Bronchial epithelial cell (primary cell): ENCODE results near the gene E2F1. TPM values are rescaled to one million over a fixed set of nuclear protein-coding genes. Genes with fewer than 3 reads are reported as not detected.

Source experiments
- DNase-seq: peaks from one replicate; pipeline ENCODE4 v3.0.0-alpha.2; 2010; ENCODE audit warnings: low read depth
- FAIRE-seq: peaks from 2 replicates; lab custom pipeline; 2011; peaks lifted over from hg19 to GRCh38; lab: Jason Lieb, UNC
- H3K27me3 ChIP-seq: 2 replicates; pipeline ENCODE4 v1.5.1; 2011; ENCODE audit warnings: low read length; ENCODE audit not compliant: control insufficient read depth, insufficient read depth
- H3K36me3 ChIP-seq: 2 replicates; pipeline ENCODE4 v1.5.1; 2011; ENCODE audit warnings: low read length; ENCODE audit not compliant: control insufficient read depth, insufficient read depth
- H3K4me3 ChIP-seq: 2 replicates; pipeline ENCODE4 v1.5.1; 2011; ENCODE audit warnings: mild to moderate bottlenecking, low read depth, low read length, control low read depth
- CTCF ChIP-seq: IDR thresholded peaks from 2 replicates; pipeline ENCODE4 v1.5.1; 2011; ENCODE audit warnings: mild to moderate bottlenecking, moderate library complexity, low read length, control low read depth, inconsistent platforms; ENCODE audit not compliant: insufficient read depth, severe bottlenecking
- total RNA-seq: library from RNA; depleted of rRNA; stranded (reverse); fragments of >200 nt; gene quantifications from 2 replicates; pipeline ENCODE4 v1.2.1, GENCODE V29; 2014

Gene E2F1
- total RNA-seq, 1 donor from 2014 or later, result 0.26 TPM

- H3K27me3 ChIP-seq, result no peaks in the 10 kb centered on the region
- DNase-seq, result no peak
- TF ChIP-seq CTCF, result no peak
- H3K36me3 ChIP-seq, result peaks cover 17% of the 10 kb centered on the region
- no peak overlapping the region for H3K4me3 ChIP-seq
- FAIRE-seq, result no peak
Observed at GRCh38 chr20:33626190-33626589, 60.0 kb downstream of the E2F1 start.

Other genes with a start within 250 kb of the E2F1 start
- gene SNTA1, start 242.6 kb downstream of the E2F1 start, total RNA-seq, result 4.2 and 7.8 TPM in 2 replicates
- 4.0 and 5.3 TPM in 2 replicates for gene CBFA2T2, start 196.3 kb downstream of the E2F1 start, total RNA-seq
- gene C20orf144, start 24.1 kb downstream of the E2F1 start, total RNA-seq, result 0.13 TPM in 1 of 2 replicates, not detected in the other
- 1.2 and 1.6 TPM in 2 replicates for gene ACTL10, start 19.4 kb downstream of the E2F1 start, total RNA-seq
- 8.1 and 8.7 TPM in 2 replicates for gene NECAB3, start 12.0 kb downstream of the E2F1 start, total RNA-seq
- 2.4 and 3.3 TPM in 2 replicates for gene PXMP4, start 33.9 kb upstream of the E2F1 start, total RNA-seq
- 0.53 and 0.64 TPM in 2 replicates for gene ZNF341, start 45.6 kb upstream of the E2F1 start, total RNA-seq
- 30.5 and 48.5 TPM in 2 replicates for gene CHMP4B, start 125.0 kb upstream of the E2F1 start, total RNA-seq